Sigmoid colon (tissue), 4 donors: ENCODE results near the gene IRAG1.

Experiments
- CTCF ChIP-seq, 4 experiments: fragments of 450-650 bp in 3 of 4; fragments of 200-600 bp in 1 of 4; IDR thresholded peaks; one replicate each; pipeline ENCODE4 v1.5.1; 2016 to 2019; ENCODE audit warnings: antibody characterized with exemption in 4 of 4, mild to moderate bottlenecking in 3 of 4, moderate library complexity in 2 of 4
- EP300 ChIP-seq, 4 donors: sonication (generic); formaldehyde crosslinking; IDR thresholded peaks; one replicate each; pipeline ENCODE4 v1.6.1; 2017; ENCODE audit warnings: antibody characterized with exemption in 4 of 4
- POLR2AphosphoS5 ChIP-seq, 4 donors: sonication (generic); formaldehyde crosslinking; IDR thresholded peaks; one replicate each; pipeline ENCODE4 v1.6.1; 2017; ENCODE audit warnings: antibody characterized with exemption in 4 of 4

GRCh38 chr11:10664496-10664895 lies 29.1 kb downstream of the IRAG1 start:
- TF ChIP-seq CTCF (IDR thresholded peaks at IDR 0.05) (no peak), POLR2AphosphoS5 (IDR thresholded peaks at IDR 0.05) (no peak), EP300 (IDR thresholded peaks at IDR 0.05) (no peak)
